ENCODE results near the gene PHACTR2.
A peak's percentile ranks its signal among the peaks of the same experiment; 100 is the strongest.
"Not testable (repeated sequence)": the region's sequence is repeated elsewhere in the genome, so short reads cannot be mapped to it uniquely, and the experiment has no call there.

Gene PHACTR2

GRCh38 chr6:143677891-143678791 lies at the start of gene PHACTR2:
PHACTR2 (plus strand) TSS chr6:143677965; CDS start chr6:143678164, 199 bp downstream.
- peak; percentile 7 to 30 (median 23) for DNase-seq

DNA sequence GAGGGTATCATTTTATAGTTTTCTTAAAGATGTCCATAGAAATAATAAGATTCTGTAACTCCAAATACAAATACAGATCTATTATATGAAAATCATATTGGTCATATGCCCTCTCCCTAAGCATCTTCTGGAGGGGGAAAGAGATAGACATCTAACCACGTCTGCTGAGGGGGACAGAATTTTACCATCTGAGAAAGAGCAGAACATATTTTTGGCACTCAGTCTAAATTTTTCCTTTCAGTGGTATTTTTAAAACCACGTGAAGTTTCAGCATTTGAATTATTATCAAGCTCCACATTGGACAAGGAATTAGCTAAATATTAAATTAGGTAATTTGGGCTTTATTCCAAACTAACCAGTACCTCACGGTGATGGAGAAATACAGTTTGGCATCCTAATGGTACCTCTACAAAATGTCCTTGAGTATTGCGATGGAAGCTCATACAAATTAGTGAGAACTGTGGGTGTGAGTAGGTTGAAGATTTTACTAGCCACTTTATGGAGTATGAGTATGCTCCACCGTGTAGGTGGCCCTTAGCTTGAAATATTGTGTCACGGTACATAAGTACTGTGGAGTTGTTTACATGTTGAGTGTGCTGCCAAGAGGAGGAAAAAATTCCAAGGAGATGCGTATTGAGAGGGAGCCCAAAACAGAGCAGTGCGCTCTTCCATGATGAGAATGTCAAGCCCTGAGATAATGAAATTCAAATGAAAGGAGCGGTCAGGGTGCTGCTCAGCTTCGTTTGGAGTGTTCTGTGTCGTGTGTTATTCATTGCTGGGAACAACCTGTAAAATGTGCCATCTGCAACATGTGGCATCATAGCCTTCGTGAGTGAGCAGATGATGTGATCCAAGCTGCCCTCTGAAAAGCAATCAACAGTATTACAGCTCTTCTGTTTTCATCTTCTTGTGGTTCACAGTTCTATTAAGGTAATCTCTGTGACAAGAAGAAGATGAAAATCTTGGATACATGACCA lies 48.4 kb upstream of the PHACTR2 start:
- no peak for DNase-seq

- not testable (repeated sequence) for DNase-seq
Observed at GRCh38 chr6:143631196-143631595, 46.6 kb upstream of the PHACTR2 start.

GRCh38 chr6:143632894-143633293 lies 44.9 kb upstream of the PHACTR2 start:
- DNase-seq: no peak

DNA sequence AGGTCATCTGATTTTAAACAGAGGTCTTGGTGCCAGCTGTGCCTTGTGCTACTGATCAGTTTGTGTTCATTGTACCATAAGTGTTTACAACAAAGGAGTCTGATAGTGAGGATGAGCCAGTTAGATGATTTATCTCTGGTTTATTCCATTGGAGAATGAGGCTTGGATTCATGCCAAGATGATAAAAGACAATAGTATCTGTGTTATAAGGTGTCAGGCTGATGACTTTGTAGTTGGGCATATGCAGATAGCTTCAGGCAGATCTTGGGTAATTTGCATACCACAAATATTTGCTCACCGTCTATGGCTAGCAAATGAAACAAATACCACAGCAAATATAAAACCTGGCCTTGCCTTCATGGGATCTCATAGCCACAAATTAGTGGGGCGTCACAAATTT lies 43.3 kb upstream of the PHACTR2 start:
- no peak for DNase-seq

DNA sequence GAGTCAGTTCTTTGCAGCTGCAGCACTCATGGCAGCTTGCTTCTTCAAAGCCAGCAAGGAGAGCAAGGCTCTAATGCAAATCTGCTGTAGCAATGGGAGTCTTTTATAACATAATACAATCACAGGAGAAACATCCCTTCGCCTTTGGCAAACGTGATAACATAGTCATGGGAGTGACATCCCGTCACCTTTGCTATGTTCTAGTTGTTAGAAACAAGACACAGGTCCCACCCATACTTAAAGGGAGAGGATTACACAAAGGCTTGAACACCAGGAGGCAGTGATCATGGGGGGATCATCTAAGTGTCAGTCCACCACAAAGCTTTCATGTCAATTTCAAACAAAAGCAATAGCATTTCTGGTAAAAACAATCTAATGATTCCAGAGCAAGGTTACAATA lies 40.1 kb upstream of the PHACTR2 start:
- no peak for DNase-seq

- DNase-seq: no peak
Observed at GRCh38 chr6:143642403-143642802, 35.4 kb upstream of the PHACTR2 start.

- no peak for DNase-seq
Observed at GRCh38 chr6:143647191-143647590, 30.6 kb upstream of the PHACTR2 start.

DNA sequence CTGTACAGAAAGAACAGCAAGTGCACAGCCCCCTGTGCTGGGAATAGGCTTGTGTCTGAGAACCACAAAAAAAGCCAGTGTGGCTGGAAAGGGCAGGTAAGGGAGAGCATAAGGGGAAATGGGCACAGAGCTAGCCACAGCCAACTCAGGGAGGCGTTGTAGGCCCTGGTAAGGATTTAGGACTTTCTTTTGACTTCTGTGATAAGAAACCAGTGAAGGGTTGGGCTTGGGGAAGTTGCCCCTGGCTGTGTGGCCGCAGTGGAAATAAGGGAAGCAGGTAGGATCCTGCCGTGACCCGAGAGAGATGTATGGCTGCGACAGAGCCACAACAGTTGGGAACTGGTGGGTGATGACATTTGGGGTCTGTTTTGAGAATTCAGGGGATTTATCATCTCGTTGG lies 30.0 kb upstream of the PHACTR2 start:
- no peak for DNase-seq

DNA sequence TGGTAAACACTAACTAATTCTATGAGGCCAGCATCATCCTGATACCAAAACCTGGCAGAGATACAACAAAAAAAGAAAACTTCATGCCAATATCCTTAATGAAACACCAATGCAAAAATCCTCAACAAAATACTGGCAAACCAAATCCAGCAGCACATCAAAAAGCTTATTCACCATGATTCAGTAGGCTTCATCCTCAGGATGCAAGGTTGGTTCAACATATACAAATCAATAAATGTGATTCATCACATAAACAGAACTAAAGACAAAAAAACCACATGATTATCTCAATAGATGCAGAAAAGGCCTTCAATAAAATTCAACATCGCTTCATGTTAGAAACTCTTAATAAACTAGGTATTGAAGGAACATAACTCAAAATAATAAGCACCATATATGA lies 28.4 kb upstream of the PHACTR2 start:
- not testable (repeated sequence) for DNase-seq

DNA sequence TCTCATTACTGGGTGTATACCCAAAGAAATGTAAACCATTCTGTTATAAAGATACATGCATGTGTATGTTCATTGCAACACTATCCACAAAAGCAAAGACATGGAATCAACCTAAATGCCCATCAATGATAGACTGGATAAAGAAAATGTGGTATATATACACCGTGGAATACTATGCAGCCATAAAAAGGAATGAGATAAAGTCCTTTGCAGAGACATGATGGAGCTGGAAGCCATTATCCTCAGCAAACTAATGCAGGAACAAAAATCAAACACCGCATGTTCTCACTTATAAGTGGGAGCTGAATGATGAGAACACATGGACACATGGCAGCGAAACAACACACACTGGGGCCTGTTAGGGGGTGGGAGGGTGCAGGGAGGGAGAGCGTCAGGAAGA lies 26.4 kb upstream of the PHACTR2 start:
- DNase-seq: not testable (repeated sequence)

DNA sequence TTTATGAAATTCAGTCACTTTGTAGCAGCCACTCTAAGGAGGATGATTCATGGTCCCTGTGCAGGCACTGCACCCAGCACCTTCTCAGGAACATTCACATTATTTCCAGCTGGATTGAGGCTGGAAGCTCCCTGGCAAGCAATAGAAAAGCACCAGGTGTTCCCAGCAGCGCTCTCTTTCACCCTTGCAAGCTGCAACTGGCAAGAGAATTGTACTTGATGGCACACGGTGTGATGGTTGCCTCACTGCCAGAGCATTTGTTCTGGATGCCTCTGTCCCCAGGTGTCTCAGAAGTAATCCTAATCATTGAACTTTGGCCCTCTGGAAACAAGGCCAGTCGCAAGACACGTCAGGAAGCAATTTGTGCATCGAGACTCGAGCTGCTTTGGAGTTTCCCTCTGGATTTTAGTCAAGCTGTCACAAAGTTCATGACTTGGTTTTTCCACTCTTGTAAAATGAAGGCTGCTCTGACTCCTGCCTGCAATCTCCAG lies 24.9 kb upstream of the PHACTR2 start:
- DNase-seq: no peak

- DNase-seq: no peak
Observed at GRCh38 chr6:143655541-143655940, 22.2 kb upstream of the PHACTR2 start.

DNA sequence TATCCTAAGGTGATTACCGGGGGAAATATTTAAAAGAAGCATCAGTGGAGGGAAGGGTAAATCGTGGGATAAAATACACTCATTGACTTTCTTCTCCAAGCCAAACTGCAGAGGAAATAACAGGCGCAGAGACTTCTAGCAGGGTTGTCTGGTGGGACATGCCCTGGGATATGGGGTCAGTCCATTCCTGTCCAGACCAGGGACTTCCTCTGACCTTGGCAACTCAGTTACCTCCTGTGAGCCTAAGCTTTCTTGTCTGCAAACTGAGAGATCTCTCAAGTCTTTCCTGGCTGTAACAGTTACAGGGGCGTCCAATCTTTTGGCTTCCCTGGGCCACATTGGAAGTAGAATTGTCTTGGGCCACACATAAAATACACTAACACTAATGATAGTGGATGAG lies 21.7 kb upstream of the PHACTR2 start:
- DNase-seq: no peak

DNA sequence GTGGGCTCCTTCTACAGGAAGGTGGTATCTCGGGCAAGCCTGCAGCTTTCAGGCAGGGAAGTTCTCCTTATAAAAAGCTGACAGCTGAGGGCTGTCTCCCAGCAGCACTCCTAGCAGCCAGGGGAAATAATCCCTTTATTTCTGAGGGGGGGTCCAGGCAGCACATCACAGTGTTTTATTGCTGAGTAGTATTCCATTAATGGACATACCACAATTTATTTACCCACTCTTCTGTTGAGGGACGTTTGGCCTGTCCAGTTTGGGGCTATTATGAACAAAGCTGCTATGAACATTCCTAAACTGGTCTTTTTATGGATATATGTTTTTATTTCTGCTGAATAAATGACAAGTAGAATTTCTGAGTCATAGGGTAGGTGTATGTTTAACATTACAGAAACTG lies 20.0 kb upstream of the PHACTR2 start:
- no peak for DNase-seq

- not testable (repeated sequence) for DNase-seq
Observed at GRCh38 chr6:143660170-143660569, 17.6 kb upstream of the PHACTR2 start.

GRCh38 chr6:143664171-143664570 lies 13.6 kb upstream of the PHACTR2 start:
- DNase-seq: no peak

- not testable (repeated sequence) for DNase-seq
Observed at GRCh38 chr6:143666007-143666406, 11.8 kb upstream of the PHACTR2 start.

GRCh38 chr6:143669483-143669882 lies 8.3 kb upstream of the PHACTR2 start:
- DNase-seq: not testable (repeated sequence)

GRCh38 chr6:143673669-143674068 lies 4.1 kb upstream of the PHACTR2 start:
- no peak for DNase-seq

GRCh38 chr6:143674483-143675381 lies 3.0 kb upstream of the PHACTR2 start:
- DNase-seq: no peak

DNA sequence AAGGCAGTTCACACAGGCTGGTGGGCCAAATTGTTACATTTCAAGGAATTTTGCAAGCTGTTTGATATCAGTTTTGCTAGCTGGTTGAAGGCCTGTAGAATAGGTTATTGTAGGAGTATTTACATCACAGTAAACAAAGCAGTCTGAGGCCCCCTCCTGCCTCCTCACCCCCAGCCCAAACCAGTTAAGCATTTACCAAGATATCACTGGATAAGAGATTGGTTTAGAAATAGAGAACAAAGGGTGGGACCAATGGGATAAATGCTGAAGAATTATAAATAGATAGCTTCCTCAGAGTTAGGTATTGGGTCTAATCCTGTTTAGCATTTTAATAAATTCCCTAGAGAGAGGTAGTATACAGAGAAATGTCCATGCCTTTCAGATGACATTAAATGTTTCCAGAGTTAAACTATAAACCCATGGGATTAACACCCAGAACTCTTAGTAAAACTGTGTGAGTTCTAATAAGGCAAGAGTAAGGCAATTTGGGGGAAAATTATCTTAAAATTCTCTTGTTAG lies 2.3 kb upstream of the PHACTR2 start:
- DNase-seq: no peak

Measured in activated CD4-positive, CD25-positive, alpha-beta regulatory T cell (primary cell).